Measurements from ENCODE around the gene PSME2.

The PSME2 gene

GRCh38 chr14:24095271-24096068 is 50.9 kb downstream of the PSME2 start:
- in situ Hi-C loops (cut with MboI; ENCODE audit: low sequenced_read_pairs) = no loop called here

- in situ Hi-C loops (cut with MboI; ENCODE audit: low sequenced_read_pairs) = no loop called here
Measured at GRCh38 chr14:24094841-24095270, 51.6 kb downstream of the PSME2 start.

DNA sequence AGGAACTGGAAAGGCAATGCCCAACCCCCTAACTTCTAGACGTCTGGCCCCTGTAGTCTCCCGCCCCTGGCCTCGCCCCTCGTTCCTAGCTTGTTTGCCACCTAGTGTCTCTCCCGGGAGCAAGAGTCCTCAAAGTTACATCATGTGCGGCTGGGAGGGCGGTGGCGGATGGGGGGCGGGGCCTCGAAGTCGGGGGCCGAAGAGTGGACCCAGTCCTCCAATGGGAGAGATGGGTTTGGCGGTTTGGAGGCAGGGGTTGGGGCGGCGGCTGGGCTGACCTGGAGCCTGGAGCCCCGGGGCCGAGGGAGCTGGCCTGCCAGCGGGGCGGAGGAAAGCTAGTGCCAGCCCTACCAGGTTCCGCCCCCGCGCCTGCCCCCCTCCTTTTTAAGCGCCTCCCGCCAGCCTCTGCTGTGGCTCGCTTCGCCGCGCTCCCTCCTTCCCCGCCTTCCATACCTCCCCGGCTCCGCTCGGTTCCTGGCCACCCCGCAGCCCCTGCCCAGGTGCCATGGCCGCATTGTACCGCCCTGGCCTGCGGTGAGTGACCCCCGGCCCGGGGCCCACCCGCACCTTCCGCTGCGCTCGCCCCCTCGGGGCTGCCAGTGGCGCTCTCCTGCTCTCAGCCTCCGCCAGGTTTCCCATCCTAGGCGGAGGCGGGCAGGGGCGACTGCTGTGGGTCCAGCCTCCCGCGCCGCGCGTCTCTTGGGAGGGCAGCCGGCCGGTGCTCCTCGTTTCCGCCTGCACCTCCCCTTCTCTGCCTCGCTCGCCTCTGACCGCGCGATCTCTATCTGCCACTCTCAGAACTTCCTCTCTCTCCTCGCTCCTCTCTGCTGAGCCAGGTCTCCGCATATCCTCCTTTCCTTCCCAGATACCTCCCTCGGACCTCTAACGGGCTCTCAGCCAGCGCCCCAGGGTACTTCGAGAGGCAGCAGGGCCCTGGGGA is 52.2 kb downstream of the PSME2 start, which contains the start of gene PCK2:
TSS of gene PCK2 (plus strand) at position 411 of the 940 bp plus-strand sequence. CDS start at position 506, 95 bp downstream.
- in situ Hi-C loops (cut with MboI; ENCODE audit: low sequenced_read_pairs) = no loop called here
